BE2C (cell line): ENCODE data around the gene TCF25.

Experiments
- DNase-seq: peaks from one replicate; pipeline ENCODE4 v3.0.0-alpha.2; 2020
- H3K27me3 ChIP-seq: fragments of 250-450 bp; sonication (Bioruptor Pico); 2 replicates; pipeline ENCODE4 v1.5.1; 2020; ENCODE audit warnings: mild to moderate bottlenecking
- H3K36me3 ChIP-seq: fragments of 250-450 bp; sonication (Bioruptor Pico); 2 replicates; pipeline ENCODE4 v1.5.1; 2020; ENCODE audit warnings: mild to moderate bottlenecking
- H3K4me1 ChIP-seq: fragments of 250-450 bp; sonication (Bioruptor Pico); 2 replicates; pipeline ENCODE4 v1.5.1; 2020
- H3K4me3 ChIP-seq: 2 replicates; pipeline ENCODE4 v1.5.1; 2011; ENCODE audit warnings: low read depth, low read length
- H3K9me3 ChIP-seq: fragments of 250-450 bp; sonication (Bioruptor Pico); 2 replicates; pipeline ENCODE4 v1.5.1; 2020
- CTCF ChIP-seq: IDR thresholded peaks from 2 replicates; pipeline ENCODE4 v1.5.1; 2012; ENCODE audit warnings: mild to moderate bottlenecking, low read depth, low read length

TCF25 gene

GRCh38 chr16:89887243-89887642 lies 13.9 kb downstream of the TCF25 start:
- H3K36me3 ChIP-seq: peaks cover 84% of the 10 kb centered on the region
- no peak overlapping the region for H3K4me3 ChIP-seq
- no peaks in the 10 kb centered on the region for H3K9me3 ChIP-seq
- TF ChIP-seq CTCF: no peak
- H3K27me3 ChIP-seq: no peaks in the 10 kb centered on the region
- no peak for DNase-seq
- H3K4me1 ChIP-seq: no peaks in the 10 kb centered on the region

GRCh38 chr16:89890200-89890599 lies 16.8 kb downstream of the TCF25 start:
- Histone ChIP-seq H3K36me3 (peaks cover 84% of the 10 kb centered on the region), H3K9me3 (no peaks in the 10 kb centered on the region), H3K4me3 (no peak overlapping the region), H3K27me3 (no peaks in the 10 kb centered on the region), H3K4me1 (no peaks in the 10 kb centered on the region)
- DNase-seq: no peak
- TF ChIP-seq CTCF: no peak

- H3K27me3 ChIP-seq: no peaks in the 10 kb centered on the region
- DNase-seq: no peak
- H3K4me3 ChIP-seq: no peak overlapping the region
- no peak for TF ChIP-seq CTCF
- H3K9me3 ChIP-seq: no peaks in the 10 kb centered on the region
- H3K4me1 ChIP-seq: no peaks in the 10 kb centered on the region
- H3K36me3 ChIP-seq: peaks cover 84% of the 10 kb centered on the region
Observed at GRCh38 chr16:89890886-89891657, 17.7 kb downstream of the TCF25 start.

- Histone ChIP-seq H3K27me3 (no peaks in the 10 kb centered on the region), H3K4me1 (no peaks in the 10 kb centered on the region), H3K9me3 (no peaks in the 10 kb centered on the region), H3K4me3 (no peak overlapping the region), H3K36me3 (peaks cover 82% of the 10 kb centered on the region)
- no peak for DNase-seq
- no peak for TF ChIP-seq CTCF
Observed at GRCh38 chr16:89892055-89892630, 18.8 kb downstream of the TCF25 start.

- no peaks in the 10 kb centered on the region for H3K9me3 ChIP-seq
- no peaks in the 10 kb centered on the region for H3K4me1 ChIP-seq
- DNase-seq: no peak
- H3K4me3 ChIP-seq: no peak overlapping the region
- no peaks in the 10 kb centered on the region for H3K27me3 ChIP-seq
- no peak for TF ChIP-seq CTCF
- H3K36me3 ChIP-seq: peaks cover 79% of the 10 kb centered on the region
Observed at GRCh38 chr16:89892635-89893034, 19.2 kb downstream of the TCF25 start.

- no peak for DNase-seq
- no peaks in the 10 kb centered on the region for H3K4me1 ChIP-seq
- peaks cover 78% of the 10 kb centered on the region for H3K36me3 ChIP-seq
- no peaks in the 10 kb centered on the region for H3K27me3 ChIP-seq
- TF ChIP-seq CTCF: no peak
- no peaks in the 10 kb centered on the region for H3K9me3 ChIP-seq
- no peak overlapping the region for H3K4me3 ChIP-seq
Observed at GRCh38 chr16:89893642-89894548, 20.5 kb downstream of the TCF25 start.
